K562 (cell line): Measurements from ENCODE around the gene POLR3A. TPM values are rescaled to one million over a fixed set of nuclear protein-coding genes. Genes with fewer than 3 reads are reported as not detected.

Experiments used
- BRCA1 ChIP-seq, 2 experiments: fragments of 450-650 bp in 1 of 2; sonication (generic) in 1 of 2; formaldehyde crosslinking in 1 of 2; IDR thresholded peaks; 2 replicates each; pipeline versions ENCODE4 v1.5.0 to v1.6.1; 2017 to 2020; ENCODE audit warnings: mild to moderate bottlenecking in 1 of 2, missing genetic modification reagents in 1 of 2
- E2F6 ChIP-seq, 2 experiments: IDR thresholded peaks; 2 replicates each; pipeline ENCODE4 v1.6.1; 2011; ENCODE audit warnings: borderline replicate concordance in 1 of 2, control low read depth in 1 of 2, low read depth in 1 of 2, low read length in 1 of 2, mild to moderate bottlenecking in 1 of 2, mixed read lengths in 1 of 2, moderate library complexity in 1 of 2; ENCODE audit not compliant: insufficient read depth in 1 of 2, insufficient read length in 1 of 2, poor library complexity in 1 of 2, severe bottlenecking in 1 of 2; ENCODE audit errors: extremely low read depth in 1 of 2
- EP300 ChIP-seq: IDR thresholded peaks from 2 replicates; pipeline ENCODE4 v1.6.1; 2012; ENCODE audit warnings: low read length, improper control_type of control experiment
- FOXA1 ChIP-seq: fragments of 450-650 bp; IDR thresholded peaks from 2 replicates; pipeline ENCODE4 v1.6.1; 2016; ENCODE audit warnings: mild to moderate bottlenecking, borderline replicate concordance
- FOXK2 ChIP-seq, 2 experiments: fragments of 450-650 bp; IDR thresholded peaks in 1 of 2; conservative IDR thresholded peaks in 1 of 2; 2 replicates each; pipeline ENCODE4 v1.6.1; 2016; ENCODE audit warnings: low read depth in 2 of 2, mild to moderate bottlenecking in 1 of 2
- GMEB1 ChIP-seq: fragments of 250-450 bp; sonication (Bioruptor Pico); IDR thresholded peaks from 2 replicates; pipeline ENCODE4 v1.4.0; 2020; ENCODE audit warnings: mild to moderate bottlenecking
- HNRNPH1 ChIP-seq: fragments of 200-400 bp; formaldehyde crosslinking; optimal IDR thresholded peaks from 2 replicates; pipeline ENCODE3; 2017; ENCODE audit warnings: low read depth, mild to moderate bottlenecking, low read length, moderate library complexity
- MNT ChIP-seq, 2 experiments: fragments of 450-650 bp; conservative IDR thresholded peaks; 2 replicates each; pipeline ENCODE4 v1.6.1; 2017; ENCODE audit warnings: mild to moderate bottlenecking in 2 of 2, moderate library complexity in 2 of 2
- MTA1 ChIP-seq: fragments of 450-650 bp; IDR thresholded peaks from 2 replicates; pipeline ENCODE4 v1.6.1; 2017; ENCODE audit warnings: borderline replicate concordance
- MTF1 ChIP-seq: fragments of 250-450 bp; sonication (Bioruptor Pico); IDR thresholded peaks from 2 replicates; pipeline ENCODE4 v1.9.0; 2021; ENCODE audit warnings: moderate library complexity, mild to moderate bottlenecking, inconsistent platforms, borderline replicate concordance
- RBBP5 ChIP-seq: fragments of 200-600 bp; sonication (generic); IDR thresholded peaks from 2 replicates; pipeline ENCODE4 v1.6.1; 2012; ENCODE audit warnings: borderline replicate concordance, mild to moderate bottlenecking, low read length, control low read depth, inconsistent platforms; ENCODE audit not compliant: insufficient read depth, poor library complexity, severe bottlenecking
- SMAD1 ChIP-seq: fragments of 150-350 bp; IDR thresholded peaks from 2 replicates; pipeline ENCODE4 v1.6.1; 2014; ENCODE audit warnings: low read length, low read depth; ENCODE audit not compliant: partially characterized antibody
- TAF1 ChIP-seq: IDR thresholded peaks from 2 replicates; pipeline ENCODE4 v1.6.1; 2011; ENCODE audit warnings: mild to moderate bottlenecking, low read length, moderate library complexity; ENCODE audit not compliant: insufficient read depth, control insufficient read depth, severe bottlenecking; ENCODE audit errors: extremely low read depth
- ZFP1 ChIP-seq: fragments of 450-650 bp; formaldehyde crosslinking; IDR thresholded peaks from 2 replicates; pipeline ENCODE4 v1.4.0; 2020; ENCODE audit warnings: mild to moderate bottlenecking, mixed read lengths
- ZFP30 ChIP-seq: fragments of 250-450 bp; sonication (Bioruptor Pico); IDR thresholded peaks from 2 replicates; pipeline ENCODE4 v1.8.0; 2022; ENCODE audit warnings: moderate library complexity, mild to moderate bottlenecking, inconsistent platforms, borderline replicate concordance
- ZHX1 ChIP-seq: fragments of 150-350 bp; conservative IDR thresholded peaks from 2 replicates; pipeline ENCODE4 v1.6.1; 2014; ENCODE audit warnings: low read length
- ZNF224 ChIP-seq: sonication (generic); formaldehyde crosslinking; IDR thresholded peaks from 2 replicates; pipeline ENCODE4 v1.8.0; 2022; ENCODE audit warnings: mild to moderate bottlenecking, missing genetic modification reagents
- ZNF449 ChIP-seq: fragments of 250-450 bp; sonication (Bioruptor Pico); IDR thresholded peaks from 2 replicates; pipeline ENCODE4 v1.8.0; 2022; ENCODE audit warnings: moderate library complexity, mild to moderate bottlenecking, inconsistent platforms
- polyA plus RNA-seq, 8 experiments: library from polyadenylated mRNA; depleted of rRNA in 4 of 8; stranded (reverse) in 5 of 8; unstranded in 3 of 8; fragments of >200 nt; fragmentation: Nextera tagmentation in 2 of 8; fragmentation: Illumina TruSeq in 1 of 8; extraction: Ambion mirVana in 2 of 8; extraction: Trizol in 1 of 8; gene quantifications; 2 replicates each; pipeline versions ENCODE4 v1.2.1 to v1.2.3, GENCODE V29; 2011 to 2014; ENCODE audit warnings: inconsistent platforms in 1 of 8, missing spikeins in 1 of 8
- total RNA-seq, 7 experiments: library from RNA; depleted of rRNA in 6 of 7; stranded (reverse); fragments of >200 nt in 6 of 7; fragmentation: Illumina TruSeq in 2 of 7; extraction: Trizol in 2 of 7; gene quantifications; 2 replicates each; pipeline versions ENCODE4 v1.2.1 to v1.2.3, GENCODE V29; 2011 to 2021; ENCODE audit warnings: low replicate concordance in 1 of 7

The POLR3A gene
- total and polyA plus RNA-seq, 9 of the 15 experiments (the other 6 are each of a cell fraction or from before 2014, with no cell fraction given), result 14.9 to 37.0 (median 26.7) TPM

GRCh38 chr10:77919713-77920108 lies 109.6 kb downstream of the POLR3A start (continued):
- TF ChIP-seq ZNF449 (no peak), ZHX1 (no peak), ZFP1 (CRISPR knock-in tag) (no peak), MTF1 (CRISPR knock-in tag) (no peak), ZFP30 (no peak), RBBP5 (no peak), SMAD1 (no peak), HNRNPH1 (no peak), GMEB1 (CRISPR knock-in tag) (no peak), E2F6 (IDR thresholded peaks at IDR 0.05; ENCODE audit: borderline replicate concordance in 1 of 2, extremely low read depth in 1 of 2, insufficient read depth in 1 of 2, insufficient read length in 1 of 2, low read depth in 1 of 2, low read length in 1 of 2, poor library complexity in 1 of 2, severe bottlenecking in 1 of 2) (no peak), BRCA1 (IDR thresholded peaks at IDR 0.05) (no peak), BRCA1 (CRISPR knock-in tag; IDR thresholded peaks at IDR 0.05) (no peak), ZNF224 (CRISPR knock-in tag) (no peak), MTA1 (no peak), EP300 (peak; percentile 42; the same call in 1 of the 2 replicates), MNT (conservative IDR thresholded peaks at IDR 0.05) (no peak; a peak in 1 of 4 replicates), FOXA1 (no peak), FOXK2 (conservative IDR thresholded peaks at IDR 0.05 in 1 of 2, IDR thresholded peaks at IDR 0.05 in 1 of 2; ENCODE audit: low read depth in 2 of 2) (peak; percentile 39 to 41; a peak in 1 of 4 replicates), TAF1 (no peak)
